Esophagus (tissue), 2 donors: ENCODE results near the gene BAMBI. TPM values are rescaled to one million over a fixed set of nuclear protein-coding genes. Genes with fewer than 3 reads are reported as not detected.
A peak's percentile ranks its signal among the peaks of the same experiment; 100 is the strongest.

Experiments used
- H3K27ac ChIP-seq, 2 donors: one replicate each; pipeline ENCODE4 v1.5.1; 2013; ENCODE audit warnings: low read depth in 2 of 2, mild to moderate bottlenecking in 2 of 2, inconsistent platforms in 1 of 2, low read length in 1 of 2, moderate library complexity in 1 of 2
- H3K27me3 ChIP-seq, 2 donors: one replicate each; pipeline ENCODE4 v1.6.1; 2013; ENCODE audit warnings: low read length in 2 of 2, control low read depth in 1 of 2, mild to moderate bottlenecking in 1 of 2; ENCODE audit not compliant: insufficient read depth in 2 of 2, control insufficient read depth in 1 of 2
- H3K36me3 ChIP-seq, 2 donors: one replicate each; pipeline ENCODE4 v1.6.1; 2013; ENCODE audit warnings: low read length in 1 of 2; ENCODE audit not compliant: control insufficient read depth in 2 of 2, insufficient read depth in 2 of 2
- H3K4me1 ChIP-seq, 2 donors: one replicate each; pipeline ENCODE4 v1.6.1; 2013; ENCODE audit warnings: low read length in 1 of 2; ENCODE audit not compliant: control insufficient read depth in 2 of 2, insufficient read depth in 2 of 2
- H3K4me3 ChIP-seq, 2 donors: one replicate each; pipeline ENCODE4 v1.5.1; 2013; ENCODE audit warnings: low read length in 2 of 2, mild to moderate bottlenecking in 2 of 2, low read depth in 1 of 2, moderate library complexity in 1 of 2
- H3K9me3 ChIP-seq, 2 donors: one replicate each; pipeline ENCODE4 v1.6.1; 2013; ENCODE audit warnings: mild to moderate bottlenecking in 2 of 2, low read depth in 1 of 2, low read length in 1 of 2, moderate library complexity in 1 of 2; ENCODE audit not compliant: control insufficient read depth in 2 of 2, insufficient read depth in 1 of 2
- WGBS, 2 donors: extraction: QIAGEN DNeasy Blood & Tissue Kit; methylation state at CpG; one replicate each; pipeline ENCODE4 v1.1.7; 2013; 5-methylcytosine and 5-hydroxymethylcytosine counted together
- polyA plus RNA-seq, 2 donors: library from polyadenylated mRNA; stranded (reverse); fragments of 200-250 nt; gene quantifications; one replicate each; pipeline ENCODE4 v1.2.3, GENCODE V29; 2013
- donor health status: healthy with polysubstance abuse.
- donor health status: Bipolar disorder and iron deficiency.

The BAMBI gene
- polyA plus RNA-seq, 2 donors = 0.59 to 6.7 TPM

DNA sequence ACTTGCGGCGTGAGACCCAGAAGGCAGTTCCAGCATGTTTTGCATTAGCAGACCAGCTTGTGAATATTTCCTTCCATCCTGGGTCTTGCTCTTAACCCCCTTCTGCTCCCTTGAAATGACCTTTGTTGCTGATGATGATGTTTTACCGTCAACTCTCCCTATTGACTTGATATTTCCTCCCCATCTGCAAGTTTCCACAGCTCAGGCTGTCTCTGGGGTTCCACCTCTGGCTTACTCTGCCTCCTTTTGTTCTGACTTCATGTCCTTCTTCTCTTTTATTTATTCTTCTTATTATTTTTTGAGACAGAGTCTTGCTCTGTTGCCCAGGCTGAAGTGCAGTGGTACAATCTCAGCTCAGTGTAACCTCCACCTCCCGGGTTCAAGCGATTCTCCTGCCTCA, 17.2 kb downstream of the BAMBI start:
- H3K27me3 ChIP-seq = no peaks in the 10 kb centered on the region
- no peak overlapping the region for H3K27ac ChIP-seq
- no peak overlapping the region for H3K4me3 ChIP-seq
- 92 to 95% methylated on average over 5 of the region's 5 CpGs for WGBS, 2 donors
- H3K9me3 ChIP-seq = no peaks in the 10 kb centered on the region
- H3K4me1 ChIP-seq = no peaks in the 10 kb centered on the region
- no peaks in the 10 kb centered on the region for H3K36me3 ChIP-seq

DNA sequence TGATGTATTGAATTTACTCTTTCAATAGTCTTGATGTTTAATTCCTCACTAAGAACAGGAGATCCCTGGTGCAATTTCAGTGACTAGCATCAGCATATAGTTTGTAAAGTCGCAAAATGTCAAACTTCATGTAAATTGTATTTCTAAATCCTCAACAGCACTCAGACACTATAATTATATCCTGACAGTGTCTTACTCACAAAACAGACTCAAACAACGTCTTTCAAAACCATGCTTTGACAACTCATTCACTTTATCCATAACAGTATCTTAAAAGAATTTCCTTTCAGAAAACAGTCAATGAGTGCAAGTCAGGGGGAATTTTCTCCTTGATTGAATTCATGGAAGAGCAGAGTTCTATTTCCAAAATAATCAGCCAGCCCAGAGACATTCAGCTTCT, 20.8 kb downstream of the BAMBI start:
- 61 to 71% methylated on average over 2 of the region's 2 CpGs for WGBS, 2 donors
- Histone ChIP-seq H3K4me1 (no peaks in the 10 kb centered on the region), H3K27ac (no peak overlapping the region)

GRCh38 chr10:28704464-28705161, 27.3 kb downstream of the BAMBI start:
- no peaks in the 10 kb centered on the region for H3K36me3 ChIP-seq
- 61 to 72% methylated on average over 12 of the region's 12 CpGs for WGBS, 2 donors
- H3K27me3 ChIP-seq = no peaks in the 10 kb centered on the region
- H3K4me3 ChIP-seq = no peak overlapping the region
- H3K9me3 ChIP-seq = no peaks in the 10 kb centered on the region
- no peaks in the 10 kb centered on the region for H3K4me1 ChIP-seq
- H3K27ac ChIP-seq = no peak overlapping the region

More for the DNA sequence above, 20.8 kb downstream of the BAMBI start:
- Histone ChIP-seq H3K27me3 (no peaks in the 10 kb centered on the region), H3K9me3 (no peaks in the 10 kb centered on the region), H3K36me3 (no peaks in the 10 kb centered on the region), H3K4me3 (no peak overlapping the region)

DNA sequence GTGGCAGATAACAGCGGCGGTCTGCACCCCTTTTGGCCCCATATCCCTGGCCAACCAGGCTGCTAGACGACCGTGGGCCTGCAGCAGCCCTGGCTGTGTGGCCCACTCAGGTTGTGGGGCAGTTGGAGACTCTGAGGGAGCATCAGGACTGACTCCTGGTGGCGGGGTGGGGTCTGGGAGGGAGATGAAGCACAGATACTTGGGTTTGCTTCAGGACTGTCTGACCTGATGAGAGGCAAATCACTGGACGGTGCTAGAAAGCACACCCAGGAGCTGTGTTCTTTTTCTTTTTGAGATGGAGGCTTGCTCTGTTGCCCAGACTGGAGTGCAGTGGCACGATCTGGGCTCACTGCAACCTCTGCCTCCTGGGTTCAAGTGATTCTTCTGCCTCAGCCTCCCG, 28.2 kb downstream of the BAMBI start:
- 81 to 84% methylated on average over 8 of the region's 8 CpGs for WGBS, 2 donors
- H3K27me3 ChIP-seq = no peaks in the 10 kb centered on the region
- H3K27ac ChIP-seq = no peak overlapping the region
- no peak overlapping the region for H3K4me3 ChIP-seq
- no peaks in the 10 kb centered on the region for H3K36me3 ChIP-seq
- H3K4me1 ChIP-seq = no peaks in the 10 kb centered on the region
- no peaks in the 10 kb centered on the region for H3K9me3 ChIP-seq

DNA sequence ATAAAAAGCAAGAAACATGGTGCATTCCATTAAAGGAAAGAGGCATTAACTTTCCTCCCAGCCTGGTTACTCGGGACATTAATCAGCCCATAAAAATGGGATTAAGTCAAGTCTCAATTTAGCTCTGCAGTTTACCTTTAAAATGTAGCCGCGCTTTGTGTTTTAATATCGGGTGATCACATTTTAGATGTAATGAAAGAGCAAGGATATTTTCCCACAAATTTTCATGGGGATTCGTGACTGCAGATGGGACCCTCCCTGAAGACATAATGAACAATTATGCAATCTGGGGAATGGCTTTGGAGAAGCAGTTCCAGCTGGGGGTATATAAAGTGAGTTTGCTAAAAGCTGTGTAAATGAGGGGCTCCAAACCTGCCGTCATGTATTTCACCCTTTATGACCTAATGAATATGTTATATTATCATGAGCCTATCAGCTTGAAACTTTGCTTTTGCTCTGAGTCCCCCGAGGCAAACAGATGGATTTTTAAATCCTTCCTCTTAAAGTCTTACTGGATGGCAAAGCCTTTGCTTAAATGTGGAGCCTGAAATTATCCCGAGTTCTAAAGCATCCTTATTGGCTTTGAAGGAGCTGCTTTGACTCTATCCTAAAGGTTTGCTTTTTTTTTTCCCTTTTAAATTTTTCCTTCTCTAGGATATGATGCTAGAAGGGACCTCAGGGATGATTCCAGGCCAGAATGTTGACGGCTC, 31.8 kb downstream of the BAMBI start:
- Histone ChIP-seq H3K4me3 (no peak overlapping the region), H3K9me3 (no peaks in the 10 kb centered on the region), H3K4me1 (no peaks in the 10 kb centered on the region), H3K27me3 (no peaks in the 10 kb centered on the region), H3K36me3 (no peaks in the 10 kb centered on the region), H3K27ac (no peak overlapping the region)
- 68 to 71% methylated on average over 9 of the region's 9 CpGs for WGBS, 2 donors

GRCh38 chr10:28710202-28710886, 33.0 kb downstream of the BAMBI start:
- Histone ChIP-seq H3K27me3 (no peaks in the 10 kb centered on the region), H3K4me3 (no peak overlapping the region), H3K36me3 (no peaks in the 10 kb centered on the region), H3K27ac (no peak overlapping the region), H3K4me1 (no peaks in the 10 kb centered on the region), H3K9me3 (no peaks in the 10 kb centered on the region)
- WGBS, 2 donors = 66 to 71% methylated on average over 6 of the region's 6 CpGs

GRCh38 chr10:28711041-28711440, 33.7 kb downstream of the BAMBI start:
- H3K4me1 ChIP-seq = no peaks in the 10 kb centered on the region
- H3K9me3 ChIP-seq = no peaks in the 10 kb centered on the region
- H3K27ac ChIP-seq = peak overlapping the region in 1 of 2 donors; percentile 27
- H3K4me3 ChIP-seq = no peak overlapping the region
- no peaks in the 10 kb centered on the region for H3K36me3 ChIP-seq
- no peaks in the 10 kb centered on the region for H3K27me3 ChIP-seq
- 87 to 100% methylated on average over 1 of the region's 1 CpG for WGBS, 2 donors

- H3K27ac ChIP-seq = no peak overlapping the region
- H3K9me3 ChIP-seq = no peaks in the 10 kb centered on the region
- H3K4me3 ChIP-seq = no peak overlapping the region
- no peaks in the 10 kb centered on the region for H3K27me3 ChIP-seq
- WGBS, 2 donors = 89 to 98% methylated on average over 3 of the region's 3 CpGs
- no peaks in the 10 kb centered on the region for H3K36me3 ChIP-seq
- H3K4me1 ChIP-seq = no peaks in the 10 kb centered on the region
Measured at GRCh38 chr10:28711776-28712175, 34.5 kb downstream of the BAMBI start.

- Histone ChIP-seq H3K27ac (no peak overlapping the region), H3K4me1 (no peaks in the 10 kb centered on the region), H3K9me3 (no peaks in the 10 kb centered on the region), H3K27me3 (no peaks in the 10 kb centered on the region), H3K36me3 (no peaks in the 10 kb centered on the region), H3K4me3 (no peak overlapping the region)
- WGBS, 2 donors = 54 to 69% methylated on average over 10 of the region's 10 CpGs
Measured at GRCh38 chr10:28713626-28714352, 36.5 kb downstream of the BAMBI start.
